B cell (primary cell): Measurements from ENCODE around the gene PAK1IP1. TPM values are rescaled to one million over a fixed set of nuclear protein-coding genes. Genes with fewer than 3 reads are reported as not detected.

Experiments
- ATAC-seq: fragments of 200-7000 bp; cut with Tn5 transposase; one replicate; pipeline ENCODE4 v1.10.0; 2021; ENCODE audit warnings: low read depth, mild to moderate bottlenecking, moderate number of reproducible peaks, moderate library complexity
- CTCF ChIA-PET: fragments of 350-600 bp; sonication (Branson Sonifier 250); formaldehyde crosslinking; loops from one replicate; lab custom pipeline; 2021; ENCODE audit warnings: antibody characterized with exemption, inconsistent platforms; lab: Charles Lee
- POLR2A ChIA-PET: fragments of 350-600 bp; sonication (Branson Sonifier 250); formaldehyde crosslinking; loops from one replicate; lab custom pipeline; 2021; ENCODE audit warnings: antibody characterized with exemption; lab: Charles Lee
- DNase-seq: peaks from one replicate; pipeline ENCODE4 v3.0.0; 2013
- H2AFZ ChIP-seq: 2 replicates; pipeline ENCODE4 v1.6.1; 2012; ENCODE audit warnings: mild to moderate bottlenecking, low read depth, low read length; ENCODE audit not compliant: insufficient read depth, poor library complexity, severe bottlenecking
- H3K27ac ChIP-seq, 2 donors: 1 replicate in 1 of 2; 2 replicates in 1 of 2; pipeline ENCODE4 v1.5.1; 2012 to 2013; ENCODE audit warnings: low read length in 2 of 2, mild to moderate bottlenecking in 2 of 2, moderate library complexity in 1 of 2
- H3K27me3 ChIP-seq, 4 experiments: fragments of 200-600 bp in 1 of 4; sonication (generic) in 1 of 4; replicated peaks in 1 of 4; 1 replicate in 2 of 4; 2 replicates in 2 of 4; pipeline versions ENCODE4 v1.6.1 to v1.7.0; 2013 to 2016; ENCODE audit warnings: low read length in 3 of 4, mild to moderate bottlenecking in 2 of 4, mixed read lengths in 1 of 4, moderate library complexity in 1 of 4; ENCODE audit not compliant: insufficient read depth in 4 of 4, control insufficient read depth in 3 of 4; ENCODE audit errors: control extremely low read depth in 1 of 4
- H3K36me3 ChIP-seq, 2 experiments: replicated peaks in 1 of 2; 1 replicate in 1 of 2; 2 replicates in 1 of 2; pipeline versions ENCODE4 v1.6.1 to v1.7.1; 2013; ENCODE audit warnings: low read length in 1 of 2; ENCODE audit not compliant: insufficient read depth in 2 of 2, control insufficient read depth in 1 of 2; ENCODE audit errors: control extremely low read depth in 1 of 2, extremely low read depth in 1 of 2
- H3K4me1 ChIP-seq, 2 donors: fragments of 200-600 bp in 1 of 2; sonication (generic) in 1 of 2; 1 replicate in 1 of 2; 2 replicates in 1 of 2; pipeline versions ENCODE4 v1.5.1 to v1.6.1; 2013 to 2017; ENCODE audit warnings: low read length in 2 of 2; ENCODE audit not compliant: control insufficient read depth in 2 of 2, insufficient read depth in 2 of 2
- H3K4me2 ChIP-seq: replicated peaks from 2 replicates; pipeline ENCODE3; 2012; ENCODE audit warnings: mild to moderate bottlenecking, low read depth, low read length; ENCODE audit not compliant: poor library complexity, severe bottlenecking
- H3K4me3 ChIP-seq, 5 experiments: fragments of 200-600 bp in 1 of 5; sonication (generic) in 1 of 5; 1 replicate in 3 of 5; 2 replicates in 2 of 5; pipeline versions ENCODE4 v1.5.1 to v1.7.0; 2011 to 2016; ENCODE audit warnings: low read length in 4 of 5, mild to moderate bottlenecking in 4 of 5, low read depth in 2 of 5, control low read depth in 1 of 5, moderate library complexity in 1 of 5; ENCODE audit not compliant: insufficient read depth in 1 of 5; ENCODE audit errors: control extremely low read depth in 1 of 5, extremely low read depth in 1 of 5
- H3K79me2 ChIP-seq: fragments of 200-600 bp; sonication (generic); one replicate; pipeline ENCODE4 v1.6.0; 2016; ENCODE audit warnings: low read length; ENCODE audit not compliant: control insufficient read depth, insufficient read depth
- H3K9ac ChIP-seq: fragments of 200-600 bp; sonication (generic); 2 replicates; pipeline ENCODE4 v1.6.1; 2017; ENCODE audit warnings: mild to moderate bottlenecking, low read length, moderate library complexity
- H3K9me3 ChIP-seq, 3 donors: one replicate each; pipeline versions ENCODE4 v1.6.1 to v1.7.1; 2013; ENCODE audit warnings: low read length in 2 of 3; ENCODE audit not compliant: control insufficient read depth in 2 of 3, insufficient read depth in 1 of 3; ENCODE audit errors: control extremely low read depth in 1 of 3
- H4K20me1 ChIP-seq: 2 replicates; pipeline ENCODE4 v1.6.0; 2012; ENCODE audit warnings: mild to moderate bottlenecking, low read length; ENCODE audit not compliant: insufficient read depth, control insufficient read depth, poor library complexity, severe bottlenecking
- H3K27ac Mint-ChIP-seq: one replicate; pipeline ENCODE4 v1.8.0; 2021; ENCODE audit warnings: mixed read lengths
- H3K27me3 Mint-ChIP-seq: one replicate; pipeline ENCODE4 v1.8.0; 2021; ENCODE audit warnings: mixed read lengths
- H3K4me1 Mint-ChIP-seq: one replicate; pipeline ENCODE4 v1.8.0; 2021; ENCODE audit warnings: mixed read lengths
- H3K4me3 Mint-ChIP-seq: one replicate; pipeline ENCODE4 v1.8.0; 2021; ENCODE audit warnings: mixed read lengths
- H3K9me3 Mint-ChIP-seq: one replicate; pipeline ENCODE4 v1.8.0; 2022; ENCODE audit warnings: mixed read lengths; ENCODE audit not compliant: insufficient read depth
- EZH2 ChIP-seq: IDR thresholded peaks from 2 replicates; pipeline ENCODE4 v1.6.1; 2012; ENCODE audit warnings: borderline replicate concordance, low read depth, mild to moderate bottlenecking, moderate library complexity, low read length; ENCODE audit not compliant: insufficient read depth, poor library complexity, severe bottlenecking
- WGBS: methylation state at CpG from one replicate; pipeline ENCODE4 v1.1.5; 2013; ENCODE audit warnings: missing lambda C conversion rate; ENCODE audit not compliant: insufficient coverage; 5-methylcytosine and 5-hydroxymethylcytosine counted together
- intact Hi-C: fragments of 100-400 bp; cut with micrococcal nuclease; formaldehyde crosslinking; loops from one replicate; pipeline ENCODE4 v1.10.0; 2022
- polyA plus RNA-seq: library from polyadenylated mRNA; depleted of rRNA; stranded (reverse); fragments of >200 nt; gene quantifications from 2 replicates; pipeline ENCODE4 v1.2.3, GENCODE V29; 2012
- total RNA-seq, 2 donors: library from RNA; stranded (reverse); fragments of 120-200 nt in 1 of 2; gene quantifications; 1 replicate in 1 of 2; 2 replicates in 1 of 2; pipeline versions ENCODE4 v1.2.3 to v1.2.4, GENCODE V29; 2013 to 2022
- TF ChIP-seq, protein P1 (sequence below): fragments of 200-600 bp; IDR thresholded peaks from one replicate; pipeline ENCODE4 v1.8.0; 2022; ENCODE audit warnings: antibody characterized with exemption, mild to moderate bottlenecking

PAK1IP1 gene
- total and polyA plus RNA-seq, 2 donors (not counting 1 experiment from before 2014, with no cell fraction given), result 3.8 to 6.1 TPM

DNA sequence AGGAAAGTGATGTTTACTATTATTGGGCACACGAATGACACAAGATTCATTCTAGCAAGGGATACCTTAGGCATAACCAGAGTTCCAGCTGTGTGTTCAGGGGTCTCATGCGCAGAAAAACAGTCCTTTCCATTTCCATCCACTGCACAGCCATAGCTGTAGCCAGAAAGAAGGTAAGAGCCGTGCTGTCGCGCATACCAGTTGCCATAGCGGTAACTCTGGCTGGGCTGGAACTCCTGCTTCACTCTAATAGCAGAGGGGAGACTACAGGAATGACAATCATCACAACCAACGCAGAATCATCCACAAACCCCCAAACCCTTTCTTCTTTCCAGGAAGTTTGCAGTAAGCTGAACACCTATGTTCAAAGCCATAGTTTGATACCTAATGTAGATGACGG, 7.9 kb upstream of the PAK1IP1 start:
- POLR2A ChIA-PET, result no interaction called here

DNA sequence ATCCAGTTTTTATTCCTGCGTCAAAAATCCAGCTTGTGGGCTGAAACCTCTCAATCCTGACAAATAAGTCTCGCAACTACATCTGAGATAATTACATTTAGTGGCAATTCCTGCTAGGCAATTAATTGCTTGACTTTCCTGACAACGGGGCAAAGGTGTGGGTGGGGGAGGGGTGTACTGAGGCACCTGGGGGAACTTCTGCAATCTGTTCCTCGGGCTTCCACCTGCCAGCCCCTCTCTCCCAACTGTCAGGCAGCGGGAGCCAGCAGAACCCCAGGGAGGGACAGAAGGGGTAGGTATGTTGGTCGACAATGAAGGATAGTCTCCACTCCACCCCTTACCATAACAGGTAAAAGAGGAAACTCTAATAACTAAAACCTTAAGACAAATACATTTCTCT, 7.2 kb upstream of the PAK1IP1 start:
- no peak for DNase-seq
- H3K27me3 ChIP-seq, result peaks cover 0 to 9% (median 0%) of the 10 kb centered on the region in 4 experiments
- Mint-ChIP-seq H3K27ac (no peak overlapping the region), H3K4me3 (no peak overlapping the region), H3K9me3 (no peaks in the 10 kb centered on the region), H3K27me3 (peaks cover 17% of the 10 kb centered on the region), H3K4me1 (no peaks in the 10 kb centered on the region)
- H2AFZ ChIP-seq, result no peak overlapping the region
- H3K4me1 ChIP-seq, result no peaks in the 10 kb centered on the region
- no peaks in the 10 kb centered on the region for H4K20me1 ChIP-seq
- intact Hi-C loops, result no loop called here
- no peaks in the 10 kb centered on the region for H3K79me2 ChIP-seq
- H3K4me2 ChIP-seq, result no peak overlapping the region
- no peak overlapping the region for H3K4me3 ChIP-seq
- H3K9ac ChIP-seq, result no peak overlapping the region
- H3K36me3 ChIP-seq, result no peaks in the 10 kb centered on the region
- WGBS, result no CpG with 5 or more reads among the region's 6 CpGs
- H3K27ac ChIP-seq, result no peak overlapping the region
- ATAC-seq, result no peak
- TF ChIP-seq, protein P1, sequence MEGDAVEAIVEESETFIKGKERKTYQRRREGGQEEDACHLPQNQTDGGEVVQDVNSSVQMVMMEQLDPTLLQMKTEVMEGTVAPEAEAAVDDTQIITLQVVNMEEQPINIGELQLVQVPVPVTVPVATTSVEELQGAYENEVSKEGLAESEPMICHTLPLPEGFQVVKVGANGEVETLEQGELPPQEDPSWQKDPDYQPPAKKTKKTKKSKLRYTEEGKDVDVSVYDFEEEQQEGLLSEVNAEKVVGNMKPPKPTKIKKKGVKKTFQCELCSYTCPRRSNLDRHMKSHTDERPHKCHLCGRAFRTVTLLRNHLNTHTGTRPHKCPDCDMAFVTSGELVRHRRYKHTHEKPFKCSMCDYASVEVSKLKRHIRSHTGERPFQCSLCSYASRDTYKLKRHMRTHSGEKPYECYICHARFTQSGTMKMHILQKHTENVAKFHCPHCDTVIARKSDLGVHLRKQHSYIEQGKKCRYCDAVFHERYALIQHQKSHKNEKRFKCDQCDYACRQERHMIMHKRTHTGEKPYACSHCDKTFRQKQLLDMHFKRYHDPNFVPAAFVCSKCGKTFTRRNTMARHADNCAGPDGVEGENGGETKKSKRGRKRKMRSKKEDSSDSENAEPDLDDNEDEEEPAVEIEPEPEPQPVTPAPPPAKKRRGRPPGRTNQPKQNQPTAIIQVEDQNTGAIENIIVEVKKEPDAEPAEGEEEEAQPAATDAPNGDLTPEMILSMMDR, result no peak
- TF ChIP-seq EZH2, result no peak
- CTCF ChIA-PET, result interaction anchor here (0.6 kb wide), 1 partner anchor 179 kb away, joined by 3 read pairs; no protein-coding TSS in a partner anchor
- H3K9me3 ChIP-seq, result no peaks in the 10 kb centered on the region
- POLR2A ChIA-PET, result no interaction called here

More for the DNA sequence above, 7.9 kb upstream of the PAK1IP1 start:
- Histone ChIP-seq H4K20me1 (no peaks in the 10 kb centered on the region), H3K27ac (no peak overlapping the region), H3K27me3 (peaks cover 0 to 9% (median 0%) of the 10 kb centered on the region in 4 experiments), H3K9ac (no peak overlapping the region), H3K4me2 (no peak overlapping the region), H2AFZ (no peak overlapping the region), H3K79me2 (no peaks in the 10 kb centered on the region), H3K4me3 (no peak overlapping the region), H3K9me3 (no peaks in the 10 kb centered on the region), H3K4me1 (no peaks in the 10 kb centered on the region), H3K36me3 (no peaks in the 10 kb centered on the region)
- H3K4me3 Mint-ChIP-seq, result no peak overlapping the region
- H3K4me1 Mint-ChIP-seq, result no peaks in the 10 kb centered on the region
- ATAC-seq (no peak), DNase-seq (no peak)
- CTCF ChIA-PET, result interaction anchor here (0.5 to 0.6 kb wide), 2 partner anchors 90 to 178 kb away, joined by 3 read pairs; no protein-coding TSS in a partner anchor
- WGBS, result 96% methylated on average over 6 of the region's 8 CpGs
- H3K27ac Mint-ChIP-seq, result no peak overlapping the region
- H3K9me3 Mint-ChIP-seq, result no peaks in the 10 kb centered on the region
- intact Hi-C loops, result no loop called here
- peaks cover 17% of the 10 kb centered on the region for H3K27me3 Mint-ChIP-seq
- TF ChIP-seq, protein P1, result no peak
- TF ChIP-seq EZH2, result no peak
